ENCODE measurements around the gene NENF. TPM values are rescaled to one million over a fixed set of nuclear protein-coding genes. Genes with fewer than 3 reads are reported as not detected.

Gene NENF
- total and polyA plus RNA-seq, 2 donors (not counting 1 experiment from before 2014, with no cell fraction given) = 10.6 to 20.3 TPM

DNA sequence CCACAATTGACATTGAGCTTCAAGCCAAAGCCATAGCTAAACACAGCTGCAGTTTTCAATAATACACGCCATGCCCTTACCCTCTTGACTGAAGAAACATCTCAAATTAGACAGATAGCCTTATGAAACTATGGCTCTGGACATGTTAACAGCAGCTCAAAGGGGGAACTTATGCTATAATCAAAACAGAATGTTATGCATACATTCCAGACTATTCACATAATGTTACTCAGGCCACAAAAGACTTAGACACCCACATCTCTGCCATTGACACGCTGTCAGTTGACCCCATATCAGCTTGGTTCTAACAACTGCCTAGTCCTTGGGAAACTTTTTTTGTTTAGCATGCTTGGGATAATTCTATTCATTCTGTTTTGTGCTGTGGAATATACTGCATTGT, 2.3 kb upstream of the NENF start:
- Histone ChIP-seq H3K4me1 (ENCODE audit: control insufficient read depth in 2 of 2, insufficient read depth in 2 of 2, low read length in 2 of 2) (peaks cover 12 to 15% of the 10 kb centered on the region in 2 donors), H3K36me3 (replicated peaks in 1 of 2; ENCODE audit: control extremely low read depth in 1 of 2, control insufficient read depth in 1 of 2, extremely low read depth in 1 of 2, insufficient read depth in 2 of 2, low read length in 1 of 2) (no peaks in the 10 kb centered on the region), H3K27ac (ENCODE audit: low read length in 2 of 2) (no peak overlapping the region), H3K9me3 (ENCODE audit: control extremely low read depth in 1 of 3, control insufficient read depth in 2 of 3, insufficient read depth in 1 of 3, low read length in 2 of 3) (no peaks in the 10 kb centered on the region), H3K4me2 (replicated peaks; ENCODE audit: low read depth, low read length, poor library complexity, severe bottlenecking) (no peak overlapping the region), H2AFZ (ENCODE audit: insufficient read depth, low read depth, low read length, poor library complexity, severe bottlenecking) (no peak overlapping the region), H3K27me3 (replicated peaks in 1 of 4; ENCODE audit: control extremely low read depth in 1 of 4, control insufficient read depth in 3 of 4, insufficient read depth in 4 of 4, low read length in 3 of 4) (no peaks in the 10 kb centered on the region), H3K9ac (ENCODE audit: low read length) (no peak overlapping the region), H4K20me1 (ENCODE audit: control insufficient read depth, insufficient read depth, low read length, poor library complexity, severe bottlenecking) (no peaks in the 10 kb centered on the region), H3K79me2 (ENCODE audit: control insufficient read depth, insufficient read depth, low read length) (peaks cover 16% of the 10 kb centered on the region), H3K4me3 (ENCODE audit: control extremely low read depth in 1 of 5, extremely low read depth in 1 of 5, insufficient read depth in 1 of 5, low read depth in 2 of 5, low read length in 4 of 5) (no peak overlapping the region)
- TF ChIP-seq EZH2 (IDR thresholded peaks at IDR 0.05; ENCODE audit: borderline replicate concordance, insufficient read depth, low read depth, low read length, poor library complexity, severe bottlenecking) = no peak
- POLR2A ChIA-PET = interaction anchor here (0.6 to 1.1 kb wide), 2 partner anchors 10 to 16 kb away, joined by 3 to 4 read pairs; partner anchors contain the start of gene PACC1
- H3K4me1 Mint-ChIP-seq = peaks cover 25% of the 10 kb centered on the region
- 100% methylated on average over 1 of the region's 2 CpGs for WGBS (ENCODE audit: insufficient coverage)
- CTCF ChIA-PET = interaction anchor here (1.3 to 2.6 kb wide), 3 partner anchors 13 to 27 kb away, joined by 3 to 14 read pairs (median 6); no protein-coding TSS in a partner anchor
- no peaks in the 10 kb centered on the region for H3K27me3 Mint-ChIP-seq
- ATAC-seq (ENCODE audit: low read depth) = no peak
- DNase-seq = no peak
- no peaks in the 10 kb centered on the region for H3K9me3 Mint-ChIP-seq (ENCODE audit: insufficient read depth)
- no peak overlapping the region for H3K27ac Mint-ChIP-seq
- no peak overlapping the region for H3K4me3 Mint-ChIP-seq
- intact Hi-C loops (cut with micrococcal nuclease) = loop anchor here (5.0 kb wide), 2 partner anchors 127 to 143 kb away; partner anchors contain the start of gene PPP2R5A

GRCh38 chr1:212430955-212431394, 1.7 kb upstream of the NENF start:
- Histone ChIP-seq H4K20me1 (ENCODE audit: control insufficient read depth, insufficient read depth, low read length, poor library complexity, severe bottlenecking) (no peaks in the 10 kb centered on the region), H3K27me3 (replicated peaks in 1 of 4; ENCODE audit: control extremely low read depth in 1 of 4, control insufficient read depth in 3 of 4, insufficient read depth in 4 of 4, low read length in 3 of 4) (no peaks in the 10 kb centered on the region), H3K36me3 (replicated peaks in 1 of 2; ENCODE audit: control extremely low read depth in 1 of 2, control insufficient read depth in 1 of 2, extremely low read depth in 1 of 2, insufficient read depth in 2 of 2, low read length in 1 of 2) (no peaks in the 10 kb centered on the region), H3K9me3 (ENCODE audit: control extremely low read depth in 1 of 3, control insufficient read depth in 2 of 3, insufficient read depth in 1 of 3, low read length in 2 of 3) (no peaks in the 10 kb centered on the region), H3K9ac (ENCODE audit: low read length) (no peak overlapping the region), H3K4me1 (ENCODE audit: control insufficient read depth in 2 of 2, insufficient read depth in 2 of 2, low read length in 2 of 2) (peaks cover 12 to 15% of the 10 kb centered on the region in 2 donors), H2AFZ (ENCODE audit: insufficient read depth, low read depth, low read length, poor library complexity, severe bottlenecking) (no peak overlapping the region), H3K4me3 (ENCODE audit: control extremely low read depth in 1 of 5, extremely low read depth in 1 of 5, insufficient read depth in 1 of 5, low read depth in 2 of 5, low read length in 4 of 5) (no peak overlapping the region), H3K79me2 (ENCODE audit: control insufficient read depth, insufficient read depth, low read length) (peaks cover 16% of the 10 kb centered on the region), H3K27ac (ENCODE audit: low read length in 2 of 2) (no peak overlapping the region), H3K4me2 (replicated peaks; ENCODE audit: low read depth, low read length, poor library complexity, severe bottlenecking) (no peak overlapping the region)
- ChIA-PET POLR2A (interaction anchor here (0.6 to 1.1 kb wide), 2 partner anchors 9 to 16 kb away, joined by 3 to 4 read pairs; partner anchors contain the start of gene PACC1), CTCF (interaction anchor here (1.3 to 2.6 kb wide), 3 partner anchors 13 to 26 kb away, joined by 3 to 14 read pairs (median 6); no protein-coding TSS in a partner anchor)
- Mint-ChIP-seq H3K27ac (no peak overlapping the region), H3K9me3 (ENCODE audit: insufficient read depth) (no peaks in the 10 kb centered on the region), H3K4me3 (no peak overlapping the region), H3K4me1 (peaks cover 25% of the 10 kb centered on the region), H3K27me3 (no peaks in the 10 kb centered on the region)
- intact Hi-C loops (cut with micrococcal nuclease) = loop anchor here (1.0 to 5.0 kb wide), 3 partner anchors 12 to 144 kb away; partner anchors contain the start of gene PPP2R5A
- ATAC-seq (ENCODE audit: low read depth) (no peak), DNase-seq (no peak)
- WGBS (ENCODE audit: insufficient coverage) = no CpG with 5 or more reads among the region's 3 CpGs
- no peak for TF ChIP-seq EZH2 (IDR thresholded peaks at IDR 0.05; ENCODE audit: borderline replicate concordance, insufficient read depth, low read depth, low read length, poor library complexity, severe bottlenecking)
- TF ChIP-seq CTCF (IDR thresholded peaks at IDR 0.05) = no peak
